AG09319 (cell line): ENCODE data around the gene C1QTNF9B.
A peak's percentile ranks its signal among the peaks of the same experiment; 100 is the strongest.
"Not testable (repeated sequence)": the region's sequence is repeated elsewhere in the genome, so short reads cannot be mapped to it uniquely, and the experiment has no call there.

Source experiments
- DNase-seq: peaks from one replicate; pipeline ENCODE4 v3.0.0-alpha.2; 2010; ENCODE audit warnings: low read depth; ENCODE audit errors: extremely low read depth
- TF ChIP-seq, protein P1 (sequence below): IDR thresholded peaks from 2 replicates; pipeline ENCODE4 v1.5.1; 2011; ENCODE audit warnings: low read depth, mild to moderate bottlenecking, inconsistent platforms, low read length, moderate library complexity

Gene C1QTNF9B

GRCh38 chr13:23909606-23910005 is 12.3 kb upstream of the C1QTNF9B start:
- DNase-seq, result no peak
- TF ChIP-seq, protein P1, sequence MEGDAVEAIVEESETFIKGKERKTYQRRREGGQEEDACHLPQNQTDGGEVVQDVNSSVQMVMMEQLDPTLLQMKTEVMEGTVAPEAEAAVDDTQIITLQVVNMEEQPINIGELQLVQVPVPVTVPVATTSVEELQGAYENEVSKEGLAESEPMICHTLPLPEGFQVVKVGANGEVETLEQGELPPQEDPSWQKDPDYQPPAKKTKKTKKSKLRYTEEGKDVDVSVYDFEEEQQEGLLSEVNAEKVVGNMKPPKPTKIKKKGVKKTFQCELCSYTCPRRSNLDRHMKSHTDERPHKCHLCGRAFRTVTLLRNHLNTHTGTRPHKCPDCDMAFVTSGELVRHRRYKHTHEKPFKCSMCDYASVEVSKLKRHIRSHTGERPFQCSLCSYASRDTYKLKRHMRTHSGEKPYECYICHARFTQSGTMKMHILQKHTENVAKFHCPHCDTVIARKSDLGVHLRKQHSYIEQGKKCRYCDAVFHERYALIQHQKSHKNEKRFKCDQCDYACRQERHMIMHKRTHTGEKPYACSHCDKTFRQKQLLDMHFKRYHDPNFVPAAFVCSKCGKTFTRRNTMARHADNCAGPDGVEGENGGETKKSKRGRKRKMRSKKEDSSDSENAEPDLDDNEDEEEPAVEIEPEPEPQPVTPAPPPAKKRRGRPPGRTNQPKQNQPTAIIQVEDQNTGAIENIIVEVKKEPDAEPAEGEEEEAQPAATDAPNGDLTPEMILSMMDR, result no peak

- DNase-seq, result no peak
- TF ChIP-seq, protein P1, result no peak
These were observed 8.5 kb upstream of the C1QTNF9B start for GRCh38 chr13:23905766-23906165.

DNA sequence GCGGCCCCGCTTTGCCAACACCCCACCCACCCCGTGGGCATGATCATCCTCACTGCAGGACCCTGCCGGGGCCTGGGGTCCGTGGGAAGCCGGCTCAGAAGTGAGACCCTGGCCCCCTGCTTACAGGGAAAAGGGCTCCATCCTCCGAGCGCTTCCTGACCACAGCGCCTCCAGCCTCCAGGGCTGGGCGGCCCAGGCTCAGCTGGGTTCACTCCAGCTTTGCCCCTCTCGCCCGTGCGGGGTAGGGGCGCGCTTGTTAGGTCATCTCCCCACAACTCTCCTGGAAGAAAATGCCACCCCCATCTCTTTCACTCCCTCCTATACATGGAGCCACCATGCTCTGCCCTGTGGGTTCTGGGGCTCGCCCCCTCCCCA is 6.6 kb upstream of the C1QTNF9B start:
- TF ChIP-seq, protein P1, result no peak
- no peak for DNase-seq

DNA sequence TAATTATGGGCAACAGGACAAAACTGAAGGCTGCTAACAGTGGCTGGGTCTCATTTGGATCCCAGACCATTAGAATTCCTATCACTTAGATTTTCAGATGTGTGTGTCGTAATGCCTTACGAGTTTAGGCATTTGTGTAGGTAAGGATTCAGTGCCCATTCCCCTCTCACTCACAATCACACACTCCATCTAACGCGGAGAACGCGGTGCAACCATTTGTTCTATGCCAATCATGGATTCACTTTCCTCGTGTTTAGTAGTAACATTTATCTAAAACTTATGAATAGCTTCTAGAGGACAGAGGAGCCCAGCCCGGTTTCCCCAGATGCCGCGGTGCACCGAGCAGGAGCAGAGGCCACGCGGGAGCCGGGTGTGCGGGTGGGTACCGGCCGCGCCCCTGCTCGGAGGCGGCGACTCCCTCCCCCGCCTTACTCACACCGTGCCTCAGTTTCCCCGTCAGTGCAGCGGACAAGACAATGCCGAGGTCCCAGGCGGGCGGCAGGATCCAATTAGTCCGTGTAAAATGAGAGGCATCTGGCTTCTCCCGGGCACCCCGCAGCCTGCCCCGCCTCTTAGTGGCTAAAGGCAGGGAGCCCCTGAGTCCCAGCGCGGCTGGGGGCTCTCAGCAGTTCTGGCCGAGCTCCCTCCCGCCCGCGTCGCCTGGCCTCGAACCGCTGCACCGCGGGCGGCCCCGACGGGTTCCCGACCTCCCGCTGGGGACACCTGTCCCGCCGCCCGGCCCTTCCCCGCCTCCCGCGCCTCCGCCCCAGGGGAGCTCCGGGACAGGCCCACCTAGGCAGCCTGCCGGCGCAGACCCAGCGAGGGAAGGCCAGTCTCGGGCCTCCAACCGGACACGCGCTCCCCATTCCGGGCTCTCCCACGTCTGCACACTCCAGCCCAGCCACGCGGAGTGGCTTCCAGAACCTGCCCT is 5.9 kb upstream of the C1QTNF9B start:
- DNase-seq, result no peak

GRCh38 chr13:23901365-23901764 is 4.1 kb upstream of the C1QTNF9B start:
- TF ChIP-seq, protein P1, result no peak
- DNase-seq, result no peak

More for the DNA sequence above, 5.9 kb upstream of the C1QTNF9B start:
- TF ChIP-seq, protein P1, result no peak

DNA sequence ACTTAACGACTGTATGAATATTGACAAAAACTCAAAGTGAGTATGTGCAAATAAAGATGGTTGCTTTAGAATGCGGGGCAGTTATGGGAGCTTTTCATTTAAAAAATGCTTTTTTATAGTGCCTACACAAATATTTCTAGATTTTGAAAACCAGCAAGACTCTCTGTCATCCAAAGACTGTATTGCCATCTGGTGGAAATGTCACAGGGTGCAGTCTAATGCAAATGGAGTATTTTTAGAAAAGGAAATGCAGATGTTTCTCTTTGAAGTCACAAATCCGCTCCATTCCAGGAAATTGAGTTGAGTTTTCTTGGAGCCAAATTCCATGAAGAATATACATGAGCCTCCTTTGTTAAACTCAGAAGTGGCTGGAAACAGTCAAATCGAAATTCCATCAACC is 2.3 kb upstream of the C1QTNF9B start:
- DNase-seq, result no peak
- TF ChIP-seq, protein P1, result peak; percentile 56

DNA sequence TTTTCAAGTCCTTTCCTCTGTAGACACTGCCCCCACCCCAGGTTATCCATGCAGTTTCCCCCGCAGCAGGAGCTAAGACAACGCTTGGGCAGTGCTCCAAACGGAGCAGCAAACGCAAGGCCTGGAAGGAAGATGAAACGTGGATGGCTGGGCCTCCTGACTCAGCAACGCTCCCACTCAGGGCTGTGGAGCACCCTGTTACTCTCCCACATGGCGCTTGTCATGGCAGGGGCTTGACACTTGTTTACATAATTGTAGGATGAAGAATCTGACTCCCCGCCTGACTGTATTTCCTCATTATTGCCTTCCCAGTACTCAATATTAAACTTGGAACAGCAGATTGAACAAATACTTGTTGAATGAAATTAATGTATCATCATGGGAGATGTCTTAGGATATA is 799 bp upstream of the C1QTNF9B start:
- DNase-seq, result no peak

GRCh38 chr13:23894746-23895145 is 2.6 kb downstream of the C1QTNF9B start:
- DNase-seq, result not testable (repeated sequence)

More for the DNA sequence above, 799 bp upstream of the C1QTNF9B start:
- TF ChIP-seq, protein P1, result no peak

GRCh38 chr13:23893791-23894190 is 3.5 kb downstream of the C1QTNF9B start:
- DNase-seq, result not testable (repeated sequence)
